ENCODE measurements around the gene DNAJB6.

DNAJB6 gene

DNA sequence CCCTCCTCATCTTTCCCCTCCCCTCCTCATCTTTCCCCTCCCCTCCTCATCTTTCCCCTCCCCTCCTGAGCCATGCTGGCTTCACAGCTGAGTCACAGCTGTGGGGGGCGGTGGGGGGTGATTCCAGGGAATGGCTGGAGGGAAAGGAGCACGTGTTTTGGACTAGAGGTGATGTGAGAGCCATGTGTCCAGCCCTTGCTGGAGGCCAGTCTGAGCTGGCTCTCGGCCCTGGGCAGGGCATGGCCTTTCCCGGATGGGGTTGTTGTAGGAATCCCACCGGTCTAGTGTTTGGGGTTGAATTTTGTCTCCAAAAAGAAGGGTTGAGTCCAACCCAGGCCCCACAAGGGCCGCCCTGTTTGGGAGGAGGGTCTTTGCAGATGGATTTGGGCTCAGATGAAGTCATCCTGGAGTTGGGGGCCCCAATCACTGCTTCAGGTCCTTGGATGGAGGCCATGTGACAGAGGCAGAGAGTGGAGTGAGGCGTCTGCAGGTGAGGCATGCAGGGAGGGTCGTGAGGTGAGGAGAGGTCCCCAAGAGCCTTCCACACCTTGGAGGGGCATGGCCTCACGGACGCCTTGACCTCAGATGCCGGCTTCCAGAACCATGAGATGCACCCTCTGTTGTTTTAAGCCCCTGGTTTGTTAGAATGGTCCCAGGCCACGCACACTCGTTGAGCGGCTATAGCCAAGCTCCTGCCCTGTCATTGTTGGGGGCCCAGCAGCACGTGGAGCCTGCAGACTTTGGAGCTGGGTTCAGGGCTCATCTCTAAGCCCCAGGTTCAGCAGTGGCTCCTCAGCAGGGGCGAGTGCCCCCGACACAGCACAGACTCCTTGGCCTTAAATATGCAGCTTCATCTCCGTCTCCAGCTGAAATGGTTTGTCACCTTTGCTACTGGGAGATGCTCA, 101.6 kb downstream of the DNAJB6 start:
- no peak for TF ChIP-seq L3MBTL2 (conservative IDR thresholded peaks at IDR 0.05)
- no peak for TF ChIP-seq NFRKB (IDR thresholded peaks at IDR 0.05)
- TF ChIP-seq LEF1 (IDR thresholded peaks at IDR 0.05; ENCODE audit: borderline replicate concordance), result no peak
- TF ChIP-seq SUZ12 (IDR thresholded peaks at IDR 0.05), result no peak
- no peak for TF ChIP-seq FOXK2 (IDR thresholded peaks at IDR 0.05)
- TF ChIP-seq BHLHE40 (IDR thresholded peaks at IDR 0.05; ENCODE audit: borderline replicate concordance), result no peak
- no peak for TF ChIP-seq FOXM1 (IDR thresholded peaks at IDR 0.05; ENCODE audit: borderline replicate concordance)
- no peak for TF ChIP-seq ZNF384 (IDR thresholded peaks at IDR 0.05)
- no peak for TF ChIP-seq TARDBP (IDR thresholded peaks at IDR 0.05)
- TF ChIP-seq CTBP1 (IDR thresholded peaks at IDR 0.05; ENCODE audit: borderline replicate concordance), result no peak
- TF ChIP-seq, protein P1, sequence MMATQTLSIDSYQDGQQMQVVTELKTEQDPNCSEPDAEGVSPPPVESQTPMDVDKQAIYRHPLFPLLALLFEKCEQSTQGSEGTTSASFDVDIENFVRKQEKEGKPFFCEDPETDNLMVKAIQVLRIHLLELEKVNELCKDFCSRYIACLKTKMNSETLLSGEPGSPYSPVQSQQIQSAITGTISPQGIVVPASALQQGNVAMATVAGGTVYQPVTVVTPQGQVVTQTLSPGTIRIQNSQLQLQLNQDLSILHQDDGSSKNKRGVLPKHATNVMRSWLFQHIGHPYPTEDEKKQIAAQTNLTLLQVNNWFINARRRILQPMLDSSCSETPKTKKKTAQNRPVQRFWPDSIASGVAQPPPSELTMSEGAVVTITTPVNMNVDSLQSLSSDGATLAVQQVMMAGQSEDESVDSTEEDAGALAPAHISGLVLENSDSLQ (IDR thresholded peaks at IDR 0.05), result no peak
- TF ChIP-seq FOXA1 (IDR thresholded peaks at IDR 0.05), result no peak
- TF ChIP-seq ELF4 (IDR thresholded peaks at IDR 0.05), result no peak
- TF ChIP-seq HDGF (IDR thresholded peaks at IDR 0.05; ENCODE audit: borderline replicate concordance), result no peak
- TF ChIP-seq SP1 (IDR thresholded peaks at IDR 0.05), result no peak
- no peak for TF ChIP-seq ARNT (IDR thresholded peaks at IDR 0.05)
- CTCF ChIA-PET, result no interaction called here
- POLR2A ChIA-PET, result no interaction called here
- DNase-seq (ENCODE audit: extremely low spot score), result no peak

- TF ChIP-seq FOXM1 (IDR thresholded peaks at IDR 0.05; ENCODE audit: borderline replicate concordance) (no peak), LEF1 (IDR thresholded peaks at IDR 0.05; ENCODE audit: borderline replicate concordance) (no peak), ARNT (IDR thresholded peaks at IDR 0.05) (no peak), TARDBP (IDR thresholded peaks at IDR 0.05) (no peak), CTBP1 (IDR thresholded peaks at IDR 0.05; ENCODE audit: borderline replicate concordance) (no peak), NFRKB (IDR thresholded peaks at IDR 0.05) (no peak), FOXA1 (IDR thresholded peaks at IDR 0.05) (no peak), FOXK2 (IDR thresholded peaks at IDR 0.05) (no peak), HDGF (IDR thresholded peaks at IDR 0.05; ENCODE audit: borderline replicate concordance) (no peak), SUZ12 (IDR thresholded peaks at IDR 0.05) (no peak)
- TF ChIP-seq, protein P1 (IDR thresholded peaks at IDR 0.05), result no peak; the same call in 1 of the 2 replicates
- POLR2A ChIA-PET, result no interaction called here
- CTCF ChIA-PET, result no interaction called here
- no peak for DNase-seq (ENCODE audit: extremely low spot score)
These were observed 102.3 kb downstream of the DNAJB6 start for GRCh38 chr7:157439149-157439548.

DNA sequence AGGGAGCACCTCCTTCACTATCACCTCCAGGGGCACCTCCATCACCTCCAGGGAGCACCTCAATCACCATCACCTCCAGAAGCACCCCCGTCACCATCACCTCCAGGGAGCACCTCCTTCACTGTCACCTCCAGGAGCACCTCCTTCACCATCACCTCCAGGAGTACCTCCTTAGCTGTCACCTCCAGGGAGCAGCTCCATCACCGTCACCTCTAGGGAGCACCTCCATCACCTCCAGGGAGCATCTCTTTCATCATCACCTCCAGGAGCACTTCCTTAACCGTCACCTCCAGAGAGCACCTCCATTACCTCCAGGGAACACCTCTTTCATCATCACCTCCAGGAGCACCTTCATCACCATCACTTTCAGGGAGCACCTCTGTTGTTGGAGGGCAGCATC, 103.0 kb downstream of the DNAJB6 start:
- DNase-seq (ENCODE audit: extremely low spot score), result no peak
- CTCF ChIA-PET, result no interaction called here
- POLR2A ChIA-PET, result no interaction called here
- TF ChIP-seq TARDBP (IDR thresholded peaks at IDR 0.05), result no peak
- TF ChIP-seq, protein P1 (IDR thresholded peaks at IDR 0.05), result no peak
- TF ChIP-seq SP1 (IDR thresholded peaks at IDR 0.05), result no peak
- no peak for TF ChIP-seq SUZ12 (IDR thresholded peaks at IDR 0.05)
- TF ChIP-seq NFRKB (IDR thresholded peaks at IDR 0.05), result no peak
- no peak for TF ChIP-seq HDGF (IDR thresholded peaks at IDR 0.05; ENCODE audit: borderline replicate concordance)
- no peak for TF ChIP-seq LEF1 (IDR thresholded peaks at IDR 0.05; ENCODE audit: borderline replicate concordance)
- no peak for TF ChIP-seq L3MBTL2 (conservative IDR thresholded peaks at IDR 0.05)
- no peak for TF ChIP-seq BHLHE40 (IDR thresholded peaks at IDR 0.05; ENCODE audit: borderline replicate concordance)

GRCh38 chr7:157440346-157441022, 103.7 kb downstream of the DNAJB6 start:
- TF ChIP-seq ARNT (IDR thresholded peaks at IDR 0.05) (no peak), SP1 (IDR thresholded peaks at IDR 0.05) (no peak), NFRKB (IDR thresholded peaks at IDR 0.05) (no peak), ELF4 (IDR thresholded peaks at IDR 0.05) (no peak), FOXM1 (IDR thresholded peaks at IDR 0.05; ENCODE audit: borderline replicate concordance) (no peak), CTBP1 (IDR thresholded peaks at IDR 0.05; ENCODE audit: borderline replicate concordance) (no peak), HDGF (IDR thresholded peaks at IDR 0.05; ENCODE audit: borderline replicate concordance) (no peak)
- TF ChIP-seq, protein P1 (IDR thresholded peaks at IDR 0.05), result no peak
- CTCF ChIA-PET, result no interaction called here
- POLR2A ChIA-PET, result interaction anchor here (0.6 kb wide), 1 partner anchor 36 kb away, joined by 3 read pairs; no protein-coding TSS in a partner anchor
- no peak for DNase-seq (ENCODE audit: extremely low spot score)

- POLR2A ChIA-PET, result no interaction called here
- no peak for DNase-seq (ENCODE audit: extremely low spot score)
- TF ChIP-seq TARDBP (IDR thresholded peaks at IDR 0.05) (no peak), FOXA1 (IDR thresholded peaks at IDR 0.05) (no peak), FOXK2 (IDR thresholded peaks at IDR 0.05) (no peak), L3MBTL2 (conservative IDR thresholded peaks at IDR 0.05) (no peak), SUZ12 (IDR thresholded peaks at IDR 0.05) (no peak), NFRKB (IDR thresholded peaks at IDR 0.05) (no peak), SP1 (IDR thresholded peaks at IDR 0.05) (no peak), ELF4 (IDR thresholded peaks at IDR 0.05) (no peak), CTBP1 (IDR thresholded peaks at IDR 0.05; ENCODE audit: borderline replicate concordance) (no peak), ARNT (IDR thresholded peaks at IDR 0.05) (no peak), BHLHE40 (IDR thresholded peaks at IDR 0.05; ENCODE audit: borderline replicate concordance) (no peak), FOXM1 (IDR thresholded peaks at IDR 0.05; ENCODE audit: borderline replicate concordance) (no peak), HDGF (IDR thresholded peaks at IDR 0.05; ENCODE audit: borderline replicate concordance) (no peak), LEF1 (IDR thresholded peaks at IDR 0.05; ENCODE audit: borderline replicate concordance) (no peak), ZNF384 (IDR thresholded peaks at IDR 0.05) (no peak)
- TF ChIP-seq, protein P1 (IDR thresholded peaks at IDR 0.05), result no peak
- CTCF ChIA-PET, result no interaction called here
These were observed 104.2 kb downstream of the DNAJB6 start for GRCh38 chr7:157441023-157441399.
